ENCODE measurements around the gene ALDH7A1.

The ALDH7A1 gene

DNA sequence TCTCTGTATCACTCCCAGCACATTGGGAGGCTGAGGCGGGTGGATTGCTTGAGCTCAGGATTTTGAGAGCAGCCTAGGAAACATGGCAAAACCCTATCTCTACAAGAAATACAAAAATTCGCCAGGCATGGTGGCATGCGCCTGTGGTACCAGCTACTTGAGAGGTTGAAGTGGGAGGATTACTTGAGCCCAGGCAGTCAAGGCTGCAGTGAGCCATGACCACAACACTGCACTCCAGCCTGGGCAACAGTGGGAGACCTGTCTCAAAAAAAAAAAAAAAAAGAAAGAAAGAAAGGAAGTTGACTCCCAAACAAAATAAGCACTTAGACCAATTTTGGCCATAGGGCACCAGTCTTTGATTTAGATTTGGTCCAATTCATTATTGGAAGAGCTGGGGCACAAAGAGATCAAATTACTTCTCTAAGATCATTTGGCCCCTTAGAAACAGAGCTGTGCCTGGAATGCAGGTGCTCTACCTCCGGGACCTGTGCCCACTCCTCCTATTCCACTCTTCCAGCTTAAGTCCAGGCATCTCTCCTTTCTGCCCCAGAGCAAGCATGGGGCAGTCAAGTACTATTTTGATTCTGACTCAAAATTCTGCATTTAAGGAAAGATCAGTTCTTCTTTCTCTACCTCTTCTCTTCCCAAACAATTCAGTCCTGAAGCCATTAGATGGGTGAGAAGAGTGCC, 59.0 kb downstream of the ALDH7A1 start:
- H2AFZ ChIP-seq (ENCODE audit: low read depth, low read length): no peak overlapping the region; the same call in 1 of the 2 replicates
- TF ChIP-seq, protein P1, sequence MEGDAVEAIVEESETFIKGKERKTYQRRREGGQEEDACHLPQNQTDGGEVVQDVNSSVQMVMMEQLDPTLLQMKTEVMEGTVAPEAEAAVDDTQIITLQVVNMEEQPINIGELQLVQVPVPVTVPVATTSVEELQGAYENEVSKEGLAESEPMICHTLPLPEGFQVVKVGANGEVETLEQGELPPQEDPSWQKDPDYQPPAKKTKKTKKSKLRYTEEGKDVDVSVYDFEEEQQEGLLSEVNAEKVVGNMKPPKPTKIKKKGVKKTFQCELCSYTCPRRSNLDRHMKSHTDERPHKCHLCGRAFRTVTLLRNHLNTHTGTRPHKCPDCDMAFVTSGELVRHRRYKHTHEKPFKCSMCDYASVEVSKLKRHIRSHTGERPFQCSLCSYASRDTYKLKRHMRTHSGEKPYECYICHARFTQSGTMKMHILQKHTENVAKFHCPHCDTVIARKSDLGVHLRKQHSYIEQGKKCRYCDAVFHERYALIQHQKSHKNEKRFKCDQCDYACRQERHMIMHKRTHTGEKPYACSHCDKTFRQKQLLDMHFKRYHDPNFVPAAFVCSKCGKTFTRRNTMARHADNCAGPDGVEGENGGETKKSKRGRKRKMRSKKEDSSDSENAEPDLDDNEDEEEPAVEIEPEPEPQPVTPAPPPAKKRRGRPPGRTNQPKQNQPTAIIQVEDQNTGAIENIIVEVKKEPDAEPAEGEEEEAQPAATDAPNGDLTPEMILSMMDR (IDR thresholded peaks at IDR 0.05; ENCODE audit: borderline replicate concordance, extremely low read depth, low read length, poor library complexity, severe bottlenecking): no peak
- no peak for TF ChIP-seq EZH2 (IDR thresholded peaks at IDR 0.05; ENCODE audit: borderline replicate concordance, low read depth, low read length, severe bottlenecking)
- no peak overlapping the region for H3K4me2 ChIP-seq (ENCODE audit: insufficient read depth, low read length)
- no peak overlapping the region for H3K27ac ChIP-seq (ENCODE audit: low read length)
- no peak overlapping the region for H3K4me3 ChIP-seq (ENCODE audit: low read depth in 1 of 2, low read length in 2 of 2)
- DNase-seq: no peak
- H4K20me1 ChIP-seq (ENCODE audit: insufficient read depth, low read length): no peaks in the 10 kb centered on the region
- H3K4me1 ChIP-seq (ENCODE audit: insufficient read depth, low read length): no peaks in the 10 kb centered on the region
- no peaks in the 10 kb centered on the region for H3K27me3 ChIP-seq (ENCODE audit: insufficient read depth, low read length, poor library complexity)
- ATAC-seq (ENCODE audit: insufficient read depth, low read depth): no peak
- H3K9ac ChIP-seq (ENCODE audit: low read depth, low read length): no peak overlapping the region
- H3K9me3 ChIP-seq (ENCODE audit: insufficient read depth, low read length, severe bottlenecking): no peaks in the 10 kb centered on the region
- no peaks in the 10 kb centered on the region for H3K36me3 ChIP-seq (ENCODE audit: insufficient read depth, low read length)
- H3K79me2 ChIP-seq (ENCODE audit: insufficient read depth, low read length): no peaks in the 10 kb centered on the region

DNA sequence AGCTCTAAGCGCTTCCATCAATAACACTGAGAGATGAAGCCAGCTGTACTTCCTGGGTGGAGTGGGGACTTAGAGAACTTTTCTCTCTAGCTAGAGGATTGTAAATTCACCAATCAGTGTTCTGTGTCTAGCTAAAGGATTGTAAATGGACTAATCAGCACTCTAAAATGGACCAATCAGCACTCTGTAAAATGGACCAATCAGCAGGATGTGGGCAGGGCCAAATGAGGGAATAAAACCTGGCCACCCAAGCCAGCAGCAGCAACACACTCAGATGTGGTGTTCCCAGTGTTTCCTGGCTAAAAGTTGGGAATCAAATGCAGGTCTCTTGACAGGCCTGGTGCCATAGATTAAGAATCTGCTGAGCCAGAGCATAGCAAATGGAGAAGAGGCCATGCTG, 60.5 kb downstream of the ALDH7A1 start:
- TF ChIP-seq, protein P1 (IDR thresholded peaks at IDR 0.05; ENCODE audit: borderline replicate concordance, extremely low read depth, low read length, poor library complexity, severe bottlenecking): no peak
- TF ChIP-seq EZH2 (IDR thresholded peaks at IDR 0.05; ENCODE audit: borderline replicate concordance, low read depth, low read length, severe bottlenecking): no peak
- Histone ChIP-seq H3K4me2 (ENCODE audit: insufficient read depth, low read length) (no peak overlapping the region), H3K36me3 (ENCODE audit: insufficient read depth, low read length) (no peaks in the 10 kb centered on the region), H3K79me2 (ENCODE audit: insufficient read depth, low read length) (no peaks in the 10 kb centered on the region), H3K9ac (ENCODE audit: low read depth, low read length) (no peak overlapping the region), H4K20me1 (ENCODE audit: insufficient read depth, low read length) (no peaks in the 10 kb centered on the region), H3K27me3 (ENCODE audit: insufficient read depth, low read length, poor library complexity) (no peaks in the 10 kb centered on the region), H3K4me3 (ENCODE audit: low read depth in 1 of 2, low read length in 2 of 2) (no peak overlapping the region), H3K27ac (ENCODE audit: low read length) (no peak overlapping the region), H3K4me1 (ENCODE audit: insufficient read depth, low read length) (no peaks in the 10 kb centered on the region), H2AFZ (ENCODE audit: low read depth, low read length) (no peak overlapping the region), H3K9me3 (ENCODE audit: insufficient read depth, low read length, severe bottlenecking) (no peaks in the 10 kb centered on the region)
- no peak for DNase-seq
- ATAC-seq (ENCODE audit: insufficient read depth, low read depth): no peak

DNA sequence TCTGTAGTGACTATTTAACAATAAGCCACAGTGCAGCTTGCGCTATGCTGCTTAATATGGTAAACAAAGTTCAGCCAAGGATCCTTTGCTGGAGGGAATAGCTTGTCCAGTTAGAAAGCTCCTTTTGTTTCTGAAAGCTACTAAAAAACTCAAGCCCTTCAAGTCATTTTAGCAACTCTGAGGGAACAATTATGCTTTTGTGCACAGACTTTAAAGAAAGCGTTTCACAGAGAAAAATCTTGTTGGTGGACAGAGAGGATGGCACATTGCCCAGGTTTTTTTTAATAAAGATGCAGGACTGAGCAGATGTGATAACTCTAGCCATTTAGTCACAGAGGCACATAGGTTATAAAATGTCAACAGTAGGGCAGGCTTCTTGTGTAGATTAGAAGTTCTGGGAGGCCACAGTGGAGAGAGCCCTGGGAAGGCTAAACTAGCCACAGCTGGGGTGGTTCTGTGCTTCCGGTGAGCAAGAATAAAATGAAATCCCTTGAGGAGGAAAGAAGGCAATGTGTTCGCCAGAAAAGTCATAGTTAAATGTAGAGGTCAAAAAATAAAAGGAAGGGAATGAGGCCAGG, 63.4 kb downstream of the ALDH7A1 start:
- Histone ChIP-seq H3K36me3 (ENCODE audit: insufficient read depth, low read length) (no peaks in the 10 kb centered on the region), H3K4me1 (ENCODE audit: insufficient read depth, low read length) (no peaks in the 10 kb centered on the region), H2AFZ (ENCODE audit: low read depth, low read length) (no peak overlapping the region), H3K27me3 (ENCODE audit: insufficient read depth, low read length, poor library complexity) (no peaks in the 10 kb centered on the region), H4K20me1 (ENCODE audit: insufficient read depth, low read length) (no peaks in the 10 kb centered on the region), H3K9ac (ENCODE audit: low read depth, low read length) (no peak overlapping the region), H3K4me2 (ENCODE audit: insufficient read depth, low read length) (no peak overlapping the region), H3K9me3 (ENCODE audit: insufficient read depth, low read length, severe bottlenecking) (no peaks in the 10 kb centered on the region), H3K27ac (ENCODE audit: low read length) (no peak overlapping the region), H3K4me3 (ENCODE audit: low read depth in 1 of 2, low read length in 2 of 2) (no peak overlapping the region), H3K79me2 (ENCODE audit: insufficient read depth, low read length) (no peaks in the 10 kb centered on the region)
- DNase-seq (no peak), ATAC-seq (ENCODE audit: insufficient read depth, low read depth) (no peak)
- TF ChIP-seq EZH2 (IDR thresholded peaks at IDR 0.05; ENCODE audit: borderline replicate concordance, low read depth, low read length, severe bottlenecking): no peak
- TF ChIP-seq, protein P1 (IDR thresholded peaks at IDR 0.05; ENCODE audit: borderline replicate concordance, extremely low read depth, low read length, poor library complexity, severe bottlenecking): no peak

Data from DND-41 (cell line).